Esophagus muscularis mucosa (tissue), 4 donors: ENCODE measurements around the gene DEDD2.

ENCODE experiments used
- EP300 ChIP-seq: sonication (generic); formaldehyde crosslinking; IDR thresholded peaks from one replicate; pipeline ENCODE4 v1.6.1; 2017; ENCODE audit warnings: antibody characterized with exemption
- POLR2A ChIP-seq: fragments of 450-650 bp; IDR thresholded peaks from one replicate; pipeline ENCODE4 v1.6.1; 2017; ENCODE audit warnings: antibody characterized with exemption, moderate library complexity, mild to moderate bottlenecking, low read depth
- TF ChIP-seq, protein P1 (sequence below), 3 experiments: fragments of 200-600 bp in 2 of 3; fragments of 450-650 bp in 1 of 3; sonication (generic) in 2 of 3; IDR thresholded peaks; one replicate each; pipeline ENCODE4 v1.5.1; 2017 to 2019; ENCODE audit warnings: antibody characterized with exemption in 3 of 3, mild to moderate bottlenecking in 2 of 3, moderate library complexity in 1 of 3

DNA sequence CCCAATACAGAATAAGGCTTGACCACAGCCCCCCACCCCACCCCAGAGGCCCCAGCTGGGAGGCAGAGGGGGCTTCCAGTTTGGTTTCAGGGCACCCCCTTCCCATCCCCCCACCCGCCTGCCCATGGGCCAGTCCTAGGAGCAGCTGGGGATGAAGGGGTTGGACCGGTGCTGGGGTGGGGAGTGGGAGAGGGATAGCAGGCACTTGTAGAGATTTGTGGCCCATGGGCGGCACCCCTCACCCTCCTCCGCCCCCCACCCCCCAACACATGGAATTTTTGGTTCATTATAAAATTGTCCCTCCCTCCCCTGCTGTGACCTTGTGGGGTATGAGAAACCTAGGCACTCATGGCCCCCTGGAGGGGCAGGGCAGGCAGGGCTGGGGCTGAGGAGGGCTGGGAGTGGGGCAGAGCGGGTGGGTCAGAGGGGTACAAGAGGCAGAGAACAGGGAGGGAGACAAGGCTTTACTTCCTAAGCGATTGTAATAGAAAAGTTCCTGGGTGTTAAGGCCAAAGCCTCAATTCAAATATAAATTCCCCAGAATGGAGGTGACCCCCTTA, 30.2 kb upstream of the DEDD2 start:
- TF ChIP-seq EP300: no peak
- TF ChIP-seq, protein P1, sequence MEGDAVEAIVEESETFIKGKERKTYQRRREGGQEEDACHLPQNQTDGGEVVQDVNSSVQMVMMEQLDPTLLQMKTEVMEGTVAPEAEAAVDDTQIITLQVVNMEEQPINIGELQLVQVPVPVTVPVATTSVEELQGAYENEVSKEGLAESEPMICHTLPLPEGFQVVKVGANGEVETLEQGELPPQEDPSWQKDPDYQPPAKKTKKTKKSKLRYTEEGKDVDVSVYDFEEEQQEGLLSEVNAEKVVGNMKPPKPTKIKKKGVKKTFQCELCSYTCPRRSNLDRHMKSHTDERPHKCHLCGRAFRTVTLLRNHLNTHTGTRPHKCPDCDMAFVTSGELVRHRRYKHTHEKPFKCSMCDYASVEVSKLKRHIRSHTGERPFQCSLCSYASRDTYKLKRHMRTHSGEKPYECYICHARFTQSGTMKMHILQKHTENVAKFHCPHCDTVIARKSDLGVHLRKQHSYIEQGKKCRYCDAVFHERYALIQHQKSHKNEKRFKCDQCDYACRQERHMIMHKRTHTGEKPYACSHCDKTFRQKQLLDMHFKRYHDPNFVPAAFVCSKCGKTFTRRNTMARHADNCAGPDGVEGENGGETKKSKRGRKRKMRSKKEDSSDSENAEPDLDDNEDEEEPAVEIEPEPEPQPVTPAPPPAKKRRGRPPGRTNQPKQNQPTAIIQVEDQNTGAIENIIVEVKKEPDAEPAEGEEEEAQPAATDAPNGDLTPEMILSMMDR (IDR thresholded peaks at IDR 0.05): no peak
- no peak for TF ChIP-seq POLR2A
